SU-DHL-6 (cell line): ENCODE measurements around the gene POGLUT3.

Experiments used
- CTCF ChIP-seq: fragments of 200-600 bp; sonication (generic); IDR thresholded peaks from one replicate; pipeline ENCODE4 v1.5.1; 2017; ENCODE audit warnings: antibody characterized with exemption, mild to moderate bottlenecking, low read length, moderate library complexity; ENCODE audit not compliant: insufficient read depth, poor library complexity, severe bottlenecking
- EZH2phosphoT487 ChIP-seq: fragments of 200-600 bp; sonication (generic), shearing (Covaris generic); conservative IDR thresholded peaks from 2 replicates; pipeline ENCODE4 v1.6.1; 2018; ENCODE audit warnings: mild to moderate bottlenecking, antibody characterized with exemption, low read length, moderate library complexity, mixed read lengths

DNA sequence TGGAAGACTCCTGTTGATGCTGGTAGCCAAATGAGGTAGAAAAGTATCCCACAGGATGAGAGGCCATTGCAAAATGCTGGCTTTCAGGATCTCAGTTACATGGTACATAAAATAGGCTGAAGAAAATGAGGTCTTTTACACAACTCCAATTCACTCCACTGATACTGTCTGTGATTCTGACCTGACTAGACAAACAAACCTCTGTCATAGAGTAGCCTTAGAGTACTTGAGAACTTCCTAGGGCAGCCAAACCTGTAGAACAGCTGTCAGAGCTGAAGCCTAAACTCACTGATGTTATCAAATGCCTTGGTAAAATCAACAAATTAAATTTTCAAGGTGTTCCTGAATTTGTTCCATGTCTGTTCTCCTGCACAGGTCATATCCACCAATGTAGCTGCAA, 26.2 kb upstream of the POGLUT3 start:
- TF ChIP-seq CTCF (no peak), EZH2phosphoT487 (no peak)
